ENCODE results near the gene NOP53.
A peak's percentile ranks its signal among the peaks of the same experiment; 100 is the strongest.
"Not testable (repeated sequence)": the region's sequence is repeated elsewhere in the genome, so short reads cannot be mapped to it uniquely, and the experiment has no call there.

The NOP53 gene

DNA sequence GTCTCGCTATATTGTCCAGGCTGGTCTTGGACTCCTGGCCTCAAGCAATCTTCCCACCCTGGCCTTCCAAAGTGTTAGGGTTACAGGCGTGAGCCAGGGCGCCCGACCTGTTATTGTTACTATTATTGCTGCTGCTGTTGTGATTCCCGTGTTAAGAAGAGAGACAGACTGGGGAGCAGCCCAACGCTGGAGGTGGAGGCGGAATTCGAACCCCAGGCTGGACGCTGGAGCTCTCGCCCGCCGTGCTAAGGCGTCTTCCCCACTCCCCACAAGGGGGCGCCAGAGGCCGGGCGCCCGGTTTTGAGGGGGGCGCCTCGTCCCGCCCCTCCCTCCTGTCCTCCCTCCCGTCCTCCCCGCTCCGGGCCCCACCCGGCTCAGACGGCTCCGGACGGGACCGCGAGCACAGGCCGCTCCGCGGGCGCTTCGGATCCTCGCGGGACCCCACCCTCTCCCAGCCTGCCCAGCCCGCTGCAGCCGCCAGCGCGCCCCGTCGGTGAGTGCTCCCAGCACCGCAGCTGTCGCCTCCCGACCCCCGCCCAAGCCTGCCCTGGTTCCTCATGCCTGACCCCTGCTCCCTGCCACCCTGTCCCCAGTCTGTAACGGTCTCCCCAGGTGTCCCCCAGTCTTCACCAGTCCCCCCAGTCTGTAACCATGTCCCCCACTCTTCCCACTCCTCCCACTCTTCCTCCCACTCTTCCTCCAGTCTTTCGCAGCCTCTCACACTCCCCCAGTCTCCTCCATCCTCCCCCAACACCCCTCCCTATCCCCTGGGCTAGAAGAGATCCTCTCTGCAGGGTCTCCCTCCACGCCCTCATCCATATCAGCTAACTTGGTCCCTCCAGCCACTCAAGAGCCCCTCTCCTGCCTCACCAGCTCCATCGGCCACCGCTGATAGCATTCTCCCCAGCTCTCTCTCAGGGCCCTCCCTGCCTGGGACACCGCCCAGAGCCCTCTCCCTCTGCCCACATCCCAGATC lies 32.0 kb upstream of the NOP53 start, which contains the start of gene EHD2:
Gene EHD2, plus strand, starts transcription at position 377 of the 976 bp plus-strand sequence. CDS start 3,191 bp downstream, outside the sequence.
- H3K4me3 Mint-ChIP-seq = peak within 1 kb of the TSS; percentile 28 to 40
- H3K27me3 Mint-ChIP-seq = peaks cover 59% of the 10 kb centered on the region
- H3K9me3 Mint-ChIP-seq = no peaks in the 10 kb centered on the region
- peak; percentile 45 to 59 for DNase-seq
- ATAC-seq = peak; percentile 81
- no peak within 1 kb of the TSS for H3K27ac Mint-ChIP-seq
- peaks cover 14% of the 10 kb centered on the region for H3K4me1 Mint-ChIP-seq

DNA sequence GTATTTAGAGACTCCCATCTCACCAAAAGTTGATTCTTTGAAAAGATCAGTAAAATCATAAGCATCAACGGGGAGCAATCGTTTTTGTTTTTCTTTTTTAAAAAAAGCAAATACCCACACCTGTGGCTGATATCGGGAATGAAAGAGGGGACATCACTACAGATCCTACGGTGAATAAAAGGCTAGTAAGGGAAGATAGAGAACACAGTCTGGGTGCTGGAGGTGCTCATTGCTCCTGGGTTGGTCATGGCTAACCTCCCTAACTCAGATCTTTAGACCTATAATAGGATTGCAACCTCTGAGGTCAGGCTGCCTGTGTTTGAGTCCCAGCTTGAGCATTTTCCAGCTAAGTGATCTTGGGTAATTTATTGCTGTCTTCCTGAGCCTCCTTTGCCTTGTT lies 31.0 kb upstream of the NOP53 start:
- Mint-ChIP-seq H3K27ac (no peak overlapping the region), H3K4me3 (peak overlapping the region; percentile 28 to 40), H3K27me3 (peaks cover 59% of the 10 kb centered on the region), H3K9me3 (no peaks in the 10 kb centered on the region), H3K4me1 (peaks cover 14% of the 10 kb centered on the region)
- ATAC-seq (no peak), DNase-seq (no peak)

DNA sequence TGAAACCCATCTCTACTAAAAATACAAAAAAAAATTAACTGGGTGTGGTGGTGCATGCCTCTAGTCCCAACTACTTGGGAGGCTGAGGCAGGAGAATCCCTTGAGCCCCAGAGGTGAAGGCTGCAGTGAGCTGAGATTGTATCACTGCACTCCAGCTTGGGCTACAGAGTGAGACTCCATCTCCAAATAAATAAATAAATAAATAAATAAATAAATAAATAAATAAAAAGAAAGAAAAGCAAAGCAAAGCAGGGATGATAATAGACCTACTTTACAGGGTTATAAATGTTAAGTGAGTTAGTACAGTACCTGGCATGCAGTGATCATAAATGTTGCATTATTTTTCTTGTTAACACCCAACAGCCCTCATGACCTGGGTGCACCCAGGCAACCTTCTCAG lies 30.5 kb upstream of the NOP53 start:
- H3K27me3 Mint-ChIP-seq = peaks cover 59% of the 10 kb centered on the region
- ATAC-seq, DNase-seq, H3K9me3 Mint-ChIP-seq, H3K4me3 Mint-ChIP-seq, H3K27ac Mint-ChIP-seq: not testable (repeated sequence)
- peaks cover 14% of the 10 kb centered on the region for H3K4me1 Mint-ChIP-seq

DNA sequence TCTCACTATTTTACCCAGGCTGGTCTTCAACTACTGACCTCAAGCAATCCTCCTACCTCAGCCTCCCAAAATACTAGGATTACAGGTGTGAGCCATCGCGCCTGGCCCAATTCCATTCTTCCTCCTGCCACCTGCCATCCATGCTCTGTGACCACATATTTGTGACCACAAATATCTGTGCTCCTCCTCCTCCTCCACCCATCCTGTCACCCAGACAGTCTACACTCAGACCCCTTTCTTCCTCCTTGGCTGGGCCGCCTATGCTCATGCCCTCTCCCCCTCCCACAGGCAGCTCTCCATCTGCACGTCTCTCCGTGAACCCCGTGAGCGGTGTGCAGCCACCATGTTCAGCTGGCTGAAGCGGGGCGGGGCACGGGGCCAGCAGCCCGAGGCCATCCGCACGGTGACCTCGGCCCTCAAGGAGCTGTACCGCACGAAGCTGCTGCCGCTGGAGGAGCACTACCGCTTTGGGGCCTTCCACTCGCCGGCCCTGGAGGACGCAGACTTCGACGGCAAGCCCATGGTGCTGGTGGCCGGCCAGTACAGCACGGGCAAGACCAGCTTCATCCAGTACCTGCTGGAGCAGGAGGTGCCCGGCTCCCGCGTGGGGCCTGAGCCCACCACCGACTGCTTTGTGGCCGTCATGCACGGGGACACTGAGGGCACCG lies 28.9 kb upstream of the NOP53 start:
- no peak for ATAC-seq
- no peak overlapping the region for H3K27ac Mint-ChIP-seq
- H3K4me3 Mint-ChIP-seq = no peak overlapping the region
- H3K9me3 Mint-ChIP-seq = no peaks in the 10 kb centered on the region
- peaks cover 14% of the 10 kb centered on the region for H3K4me1 Mint-ChIP-seq
- H3K27me3 Mint-ChIP-seq = peaks cover 64% of the 10 kb centered on the region
- DNase-seq = no peak

DNA sequence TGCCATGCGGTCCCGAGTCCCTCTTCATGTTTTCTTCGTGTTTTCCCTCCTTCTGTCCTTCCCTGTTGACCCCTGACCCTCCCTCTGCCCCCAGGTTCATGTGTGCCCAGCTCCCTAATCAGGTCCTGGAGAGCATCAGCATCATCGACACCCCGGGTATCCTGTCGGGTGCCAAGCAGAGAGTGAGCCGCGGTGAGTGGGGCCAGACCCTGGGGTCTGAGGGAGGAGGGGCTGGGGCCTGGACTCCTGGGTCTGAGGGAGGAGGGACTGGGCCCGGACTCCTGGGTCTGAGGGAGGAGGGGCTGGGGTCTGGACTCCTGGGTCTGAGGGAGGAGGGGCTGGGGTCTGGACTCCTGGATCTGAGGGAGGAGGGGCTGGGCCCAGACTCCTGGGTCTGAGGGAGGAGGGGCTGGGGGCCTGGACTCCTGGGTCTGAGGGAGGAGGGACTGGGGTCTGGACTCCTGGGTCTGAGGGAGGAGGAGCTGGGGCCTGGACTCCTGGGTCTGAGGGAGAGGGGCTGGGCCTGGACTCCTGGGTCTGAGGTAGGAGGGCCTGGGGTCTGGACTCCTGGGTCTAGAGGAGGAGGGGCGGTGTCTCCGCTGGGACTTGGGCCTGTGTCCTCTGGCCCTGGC lies 26.8 kb upstream of the NOP53 start:
- H3K4me3 Mint-ChIP-seq, H3K27ac Mint-ChIP-seq, H3K9me3 Mint-ChIP-seq, DNase-seq, ATAC-seq, H3K4me1 Mint-ChIP-seq: not testable (repeated sequence)
- peaks cover 54% of the 10 kb centered on the region for H3K27me3 Mint-ChIP-seq

DNA sequence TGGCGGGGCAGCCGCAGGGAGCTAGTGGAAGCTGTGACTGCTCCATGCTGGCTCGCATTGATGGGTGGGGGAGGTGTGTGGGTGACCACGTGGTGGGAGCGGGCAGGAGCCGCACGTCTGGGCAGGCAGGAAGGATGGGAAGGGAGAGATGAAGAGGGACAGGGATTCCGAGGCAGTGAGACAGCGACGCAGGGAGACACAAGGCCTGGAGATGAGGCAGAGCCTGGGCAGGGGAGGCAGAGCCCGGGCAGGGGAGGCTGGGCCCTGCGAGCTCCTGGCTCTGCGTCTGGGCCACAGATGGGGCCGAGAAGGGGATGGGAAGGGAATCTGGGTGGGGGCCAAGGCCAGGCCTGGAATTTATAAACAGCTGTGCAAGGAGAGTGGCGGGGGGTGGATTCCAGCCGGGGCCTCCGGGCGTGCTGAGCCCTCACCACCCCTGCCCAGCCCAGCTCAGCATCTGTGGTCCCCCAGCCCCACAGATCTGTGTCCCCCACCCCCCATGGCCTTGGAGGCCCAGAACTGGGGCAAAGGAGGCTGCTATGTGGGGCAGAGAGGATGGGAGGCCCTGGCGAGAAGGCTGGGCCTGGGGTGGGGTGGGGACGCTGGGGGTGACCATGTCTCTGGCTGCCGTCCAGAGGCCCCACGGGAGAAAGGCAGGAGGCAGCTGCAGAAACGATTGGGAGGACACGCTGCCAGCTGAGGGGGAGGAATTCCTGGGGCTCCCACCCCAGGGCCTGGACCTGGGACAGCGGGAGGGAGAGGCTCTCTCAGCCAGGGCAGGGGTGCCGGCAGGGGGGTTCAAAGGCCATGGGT lies 26.1 kb upstream of the NOP53 start:
- Mint-ChIP-seq H3K27me3 (peaks cover 46% of the 10 kb centered on the region), H3K4me1 (no peaks in the 10 kb centered on the region), H3K9me3 (no peaks in the 10 kb centered on the region), H3K27ac (no peak overlapping the region), H3K4me3 (no peak overlapping the region)
- no peak for DNase-seq
- ATAC-seq = no peak

DNA sequence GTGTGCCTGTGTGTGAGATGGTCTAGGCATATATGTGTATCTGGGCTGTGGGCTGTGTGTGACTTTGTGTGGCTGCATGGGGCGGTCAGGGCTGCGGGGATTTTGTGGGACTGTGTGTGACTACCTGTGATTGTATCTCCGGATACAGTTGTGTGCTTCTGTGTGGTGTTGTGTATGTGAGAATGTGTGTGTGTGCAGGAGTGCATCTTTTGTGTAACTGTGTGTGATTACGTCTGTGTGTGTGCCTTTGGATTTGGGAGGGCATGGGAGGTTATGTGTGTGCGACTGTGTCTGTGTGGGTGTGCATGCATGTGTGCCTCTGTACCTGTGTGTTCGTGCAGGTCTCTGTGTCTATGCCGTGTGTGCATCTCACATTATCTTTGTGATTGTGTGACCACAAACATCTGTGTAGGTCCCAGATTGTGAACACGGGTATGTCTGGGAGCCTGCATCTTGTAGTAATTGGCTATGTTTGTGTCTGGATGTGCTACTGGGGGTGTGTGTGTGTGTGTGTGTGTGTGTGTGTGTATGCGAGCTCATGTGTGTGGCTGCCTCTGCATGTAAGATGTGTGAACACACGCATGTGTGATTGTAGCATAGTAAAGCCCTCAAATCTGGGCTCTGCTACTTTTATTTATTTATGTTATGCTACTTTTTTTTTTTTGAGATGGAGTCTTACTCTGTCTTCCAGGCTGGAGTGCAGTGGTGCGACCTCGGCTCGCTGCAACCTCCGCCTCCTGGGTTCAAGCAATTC lies 24.5 kb upstream of the NOP53 start:
- H3K9me3 Mint-ChIP-seq = no peaks in the 10 kb centered on the region
- DNase-seq (no peak), ATAC-seq (no peak)
- H3K27ac Mint-ChIP-seq = peak overlapping the region in 1 of 2 donors; percentile 0
- H3K27me3 Mint-ChIP-seq = peaks cover 31% of the 10 kb centered on the region
- no peaks in the 10 kb centered on the region for H3K4me1 Mint-ChIP-seq
- no peak overlapping the region for H3K4me3 Mint-ChIP-seq

DNA sequence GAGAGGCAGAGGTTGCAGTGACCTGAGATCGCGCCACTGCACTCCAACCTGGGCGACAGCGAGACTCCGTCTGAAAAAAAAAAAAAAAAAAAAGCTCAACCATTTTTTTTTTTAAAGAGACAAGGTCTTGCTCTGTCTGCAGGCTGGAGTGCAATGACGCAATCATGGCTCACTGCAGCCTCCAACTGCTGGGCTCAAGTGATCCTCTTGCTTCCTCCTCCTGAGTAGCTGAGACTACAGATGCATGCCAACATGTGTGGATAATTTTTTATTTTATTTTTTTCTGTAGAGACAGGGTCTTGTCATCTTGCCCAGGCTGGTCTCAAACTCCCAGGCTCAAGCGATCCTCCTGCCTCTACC lies 21.8 kb upstream of the NOP53 start:
- ATAC-seq = peak; percentile 64
- H3K27ac Mint-ChIP-seq = no peak overlapping the region
- peak overlapping the region; percentile 16 to 65 for H3K4me3 Mint-ChIP-seq
- peaks cover 25% of the 10 kb centered on the region for H3K27me3 Mint-ChIP-seq
- no peak for DNase-seq
- peaks cover 7% of the 10 kb centered on the region for H3K4me1 Mint-ChIP-seq
- no peaks in the 10 kb centered on the region for H3K9me3 Mint-ChIP-seq

DNA sequence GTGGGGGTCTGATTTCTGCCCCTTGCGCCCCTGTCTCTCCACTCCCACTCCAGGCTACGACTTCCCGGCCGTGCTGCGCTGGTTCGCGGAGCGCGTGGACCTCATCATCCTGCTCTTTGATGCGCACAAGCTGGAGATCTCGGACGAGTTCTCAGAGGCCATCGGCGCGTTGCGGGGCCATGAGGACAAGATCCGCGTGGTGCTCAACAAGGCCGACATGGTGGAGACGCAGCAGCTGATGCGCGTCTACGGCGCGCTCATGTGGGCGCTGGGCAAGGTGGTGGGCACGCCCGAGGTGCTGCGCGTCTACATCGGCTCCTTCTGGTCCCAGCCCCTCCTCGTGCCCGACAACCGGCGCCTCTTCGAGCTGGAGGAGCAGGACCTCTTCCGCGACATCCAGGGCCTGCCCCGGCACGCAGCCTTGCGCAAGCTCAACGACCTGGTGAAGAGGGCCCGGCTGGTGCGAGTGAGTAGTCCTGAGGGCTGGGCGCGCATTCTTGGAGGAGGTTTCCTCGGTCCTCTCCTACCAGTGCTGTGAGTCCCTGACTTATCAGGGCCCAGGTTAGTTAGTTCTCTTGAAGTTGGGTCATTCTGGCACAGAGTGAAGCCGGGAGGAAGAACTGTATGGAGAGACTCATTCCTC lies 19.5 kb upstream of the NOP53 start:
- H3K4me3 Mint-ChIP-seq = no peak overlapping the region
- peaks cover 28% of the 10 kb centered on the region for H3K4me1 Mint-ChIP-seq
- H3K27me3 Mint-ChIP-seq = peaks cover 41% of the 10 kb centered on the region
- H3K27ac Mint-ChIP-seq = no peak overlapping the region
- no peak for ATAC-seq
- no peaks in the 10 kb centered on the region for H3K9me3 Mint-ChIP-seq
- no peak for DNase-seq

DNA sequence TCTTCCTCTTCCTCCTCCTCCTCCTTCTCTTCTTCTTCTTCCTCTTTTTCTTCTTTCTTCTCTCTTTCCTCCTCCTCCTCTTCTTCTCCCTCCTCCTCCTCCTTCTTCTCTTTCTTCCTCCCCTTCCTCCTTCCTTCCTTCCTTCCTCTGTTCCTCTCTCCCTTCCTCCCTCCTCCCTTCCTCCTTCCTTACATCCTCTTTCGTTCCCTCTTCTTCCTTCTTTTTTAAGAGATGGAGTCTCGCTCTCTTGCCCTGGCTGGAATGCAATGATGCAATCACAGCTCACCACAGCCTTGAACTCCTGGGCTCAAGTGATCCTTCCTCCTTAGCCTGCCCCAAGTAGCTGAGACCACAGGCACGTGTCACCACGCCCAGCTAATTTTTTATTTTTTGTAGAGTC lies 18.9 kb upstream of the NOP53 start:
- peaks cover 28% of the 10 kb centered on the region for H3K4me1 Mint-ChIP-seq
- H3K27me3 Mint-ChIP-seq = peaks cover 43% of the 10 kb centered on the region
- H3K9me3 Mint-ChIP-seq = no peaks in the 10 kb centered on the region
- DNase-seq (no peak), ATAC-seq (no peak)
- no peak overlapping the region for H3K4me3 Mint-ChIP-seq
- H3K27ac Mint-ChIP-seq = no peak overlapping the region

DNA sequence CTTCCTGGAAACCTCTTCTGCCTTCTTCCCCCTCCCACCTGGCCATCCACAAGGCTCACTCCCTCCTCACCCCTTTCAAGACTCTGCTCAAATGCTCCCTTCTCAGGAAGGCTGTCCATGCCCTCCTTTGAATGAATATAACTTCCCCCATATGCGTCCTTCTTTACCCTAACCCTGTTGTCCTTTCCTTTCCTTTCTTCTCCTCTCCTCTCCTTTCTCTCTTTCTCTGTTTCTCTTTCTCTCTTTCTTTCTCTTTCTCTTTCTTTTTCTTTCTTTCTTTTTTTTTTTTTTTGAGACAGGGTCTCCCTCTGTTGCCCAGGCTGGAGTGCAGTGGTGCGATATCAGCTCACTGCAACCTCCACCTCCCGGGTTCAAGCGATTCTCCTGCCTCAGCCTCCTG lies 17.1 kb upstream of the NOP53 start:
- not testable (repeated sequence) for ATAC-seq, DNase-seq, H3K9me3 Mint-ChIP-seq, H3K27ac Mint-ChIP-seq
- Mint-ChIP-seq H3K4me1 (peaks cover 28% of the 10 kb centered on the region), H3K4me3 (peak overlapping the region in 1 of 2 donors; percentile 6), H3K27me3 (peaks cover 36% of the 10 kb centered on the region)

DNA sequence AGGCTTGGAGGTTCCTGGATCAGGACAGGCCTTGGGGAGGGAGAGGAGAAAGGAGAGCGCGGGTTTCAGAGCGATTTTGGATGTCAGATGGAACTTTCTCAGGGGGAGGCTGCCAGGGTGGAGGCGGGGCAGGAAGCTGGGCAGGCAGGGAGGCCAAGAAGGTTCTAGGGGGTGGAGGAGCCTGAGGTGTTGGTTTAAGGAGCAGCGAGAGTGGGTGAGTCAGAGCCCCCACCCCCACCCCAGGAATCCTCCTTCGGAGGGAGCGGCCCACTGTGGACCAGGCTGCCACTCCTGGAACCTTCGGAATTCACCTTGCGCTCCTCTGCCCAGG lies 15.9 kb upstream of the NOP53 start:
- DNase-seq (no peak), ATAC-seq (peak; percentile 62)
- Mint-ChIP-seq H3K9me3 (no peaks in the 10 kb centered on the region), H3K4me3 (peak overlapping the region; percentile 79 to 89), H3K27ac (peak overlapping the region in 1 of 2 donors; percentile 54), H3K4me1 (peaks cover 28% of the 10 kb centered on the region), H3K27me3 (peaks cover 43% of the 10 kb centered on the region)

DNA sequence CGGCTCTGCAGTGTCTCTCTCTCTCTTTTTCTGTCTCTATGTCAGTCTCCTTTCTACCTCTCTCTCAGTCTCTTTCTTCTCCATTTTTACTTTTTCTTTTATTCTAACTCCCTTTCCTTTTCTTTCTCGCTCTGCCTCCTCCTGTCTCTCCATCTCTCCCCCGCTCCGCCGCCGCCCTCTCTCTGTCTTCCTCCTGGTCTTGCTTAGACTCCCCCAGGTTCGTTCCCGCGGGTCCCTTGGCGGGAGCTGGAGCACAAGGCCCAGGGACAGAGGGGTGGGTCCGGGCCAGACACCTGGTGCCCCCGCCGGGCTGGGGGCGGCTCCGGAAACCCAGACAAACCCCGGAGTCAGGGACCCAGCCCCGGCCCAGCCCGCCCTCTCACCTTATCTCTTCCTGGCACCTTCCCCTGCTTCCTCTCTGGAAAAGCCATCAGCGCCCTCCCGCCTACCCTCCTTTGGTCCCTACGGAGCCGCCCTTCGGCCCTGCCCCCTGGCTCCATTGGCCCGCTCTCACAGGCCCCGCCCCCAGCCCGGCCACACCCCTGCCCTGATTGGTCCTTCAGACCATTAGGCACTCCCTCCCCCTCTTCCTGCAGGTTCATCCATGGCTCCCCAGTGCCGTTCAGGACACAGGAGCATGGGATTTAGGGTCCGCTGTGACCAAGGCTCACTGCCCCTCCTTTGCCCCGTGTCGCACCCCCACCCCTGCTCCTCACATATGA lies 15.4 kb upstream of the NOP53 start:
- peak overlapping the region; percentile 54 to 57 for H3K27ac Mint-ChIP-seq
- ATAC-seq (peak; percentile 91), DNase-seq (peak; percentile 45 to 54)

DNA sequence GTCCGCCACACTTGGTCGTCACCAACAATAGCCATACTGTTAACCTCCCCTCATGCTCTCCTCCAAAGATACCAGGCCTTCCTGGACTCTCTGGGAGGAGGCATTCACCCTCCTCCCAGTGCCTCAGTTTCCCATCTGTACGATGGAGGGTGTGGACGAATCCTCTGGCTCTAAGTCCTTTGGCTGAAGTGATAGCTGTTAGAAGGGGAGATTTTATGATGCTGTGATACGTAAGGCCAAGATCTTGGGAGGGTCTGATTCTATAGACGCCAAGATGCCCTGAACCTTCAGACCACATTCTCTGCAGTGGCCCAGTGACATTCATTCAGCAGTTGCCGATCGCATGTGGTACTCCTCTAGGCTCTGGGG lies 14.8 kb upstream of the NOP53 start:
- peak overlapping the region in 1 of 2 donors; percentile 57 for H3K27ac Mint-ChIP-seq
- ATAC-seq = no peak

More for the DNA sequence above, 15.4 kb upstream of the NOP53 start:
- H3K9me3 Mint-ChIP-seq = no peaks in the 10 kb centered on the region
- H3K4me1 Mint-ChIP-seq = peaks cover 28% of the 10 kb centered on the region
- peaks cover 43% of the 10 kb centered on the region for H3K27me3 Mint-ChIP-seq
- peak overlapping the region; percentile 79 to 89 for H3K4me3 Mint-ChIP-seq

More for the DNA sequence above, 14.8 kb upstream of the NOP53 start:
- H3K9me3 Mint-ChIP-seq = no peaks in the 10 kb centered on the region
- DNase-seq = no peak
- H3K4me1 Mint-ChIP-seq = peaks cover 28% of the 10 kb centered on the region
- H3K4me3 Mint-ChIP-seq = peak overlapping the region; percentile 79 to 89
- peaks cover 43% of the 10 kb centered on the region for H3K27me3 Mint-ChIP-seq
